Endothelial cell of umbilical vein (primary cell): Measurements from ENCODE around the gene UBE2Q2. TPM values are rescaled to one million over a fixed set of nuclear protein-coding genes. Genes with fewer than 3 reads are reported as not detected.
A peak's percentile ranks its signal among the peaks of the same experiment; 100 is the strongest.

ENCODE experiments used
- BruUV-seq: library from RNA; stranded (reverse); fragments of 400-500 nt; replicated peaks from 2 replicates; lab custom pipeline; 2021; lab: Mats Ljungman, UMichigan
- CTCF ChIA-PET: fragments of 300-600, 350-600 bp; sonication (Branson Sonifier 250); formaldehyde crosslinking; loops from one replicate; lab custom pipeline; 2021; ENCODE audit warnings: antibody characterized with exemption, inconsistent platforms; lab: Charles Lee
- POLR2A ChIA-PET: fragments of 300-600, 350-600 bp; sonication (Branson Sonifier 250); formaldehyde crosslinking; loops from one replicate; lab custom pipeline; 2021; ENCODE audit warnings: antibody characterized with exemption, inconsistent platforms; lab: Charles Lee
- DNase-seq: peaks from one replicate; pipeline ENCODE4 v3.0.0-alpha.2; 2011; ENCODE audit warnings: low read depth, low spot score
- FAIRE-seq: peaks from 2 replicates; lab custom pipeline; 2011; peaks lifted over from hg19 to GRCh38; lab: Jason Lieb, UNC
- H2AFZ ChIP-seq: 2 replicates; pipeline ENCODE4 v1.6.0; 2012; ENCODE audit warnings: low read depth, low read length, control low read depth, inconsistent platforms
- H3K27ac ChIP-seq: 2 replicates; pipeline ENCODE4 v1.5.1; 2011; ENCODE audit warnings: low read depth, mild to moderate bottlenecking, control low read depth, low read length, moderate library complexity; ENCODE audit not compliant: insufficient read depth
- H3K27me3 ChIP-seq, 2 experiments: 2 replicates each; pipeline versions ENCODE4 v1.6.0 to v1.6.1; 2011; ENCODE audit warnings: low read length in 2 of 2, mixed read lengths in 1 of 2; ENCODE audit not compliant: control insufficient read depth in 2 of 2, insufficient read depth in 2 of 2
- H3K36me3 ChIP-seq, 2 experiments: 2 replicates in 1 of 2; 3 replicates in 1 of 2; pipeline ENCODE4 v1.5.1; 2011; ENCODE audit warnings: low read length in 2 of 2, mild to moderate bottlenecking in 1 of 2, moderate library complexity in 1 of 2; ENCODE audit not compliant: control insufficient read depth in 2 of 2, insufficient read depth in 2 of 2; ENCODE audit errors: extremely low read depth in 1 of 2
- H3K4me1 ChIP-seq: 3 replicates; pipeline ENCODE4 v1.5.1; 2011; ENCODE audit warnings: mild to moderate bottlenecking, low read length; ENCODE audit not compliant: control insufficient read depth, insufficient read depth; ENCODE audit errors: extremely low read depth
- H3K4me2 ChIP-seq: 2 replicates; pipeline ENCODE4 v1.6.1; 2011; ENCODE audit warnings: low read length, control low read depth, mixed read lengths; ENCODE audit not compliant: insufficient read depth
- H3K4me3 ChIP-seq, 3 experiments: fragments of 200-600 bp in 1 of 3; sonication (generic), shearing (Covaris generic) in 1 of 3; replicated peaks in 1 of 3; 2 replicates each; pipeline ENCODE4 v1.5.1; 2011 to 2016; ENCODE audit warnings: control low read depth in 3 of 3, low read length in 3 of 3, mild to moderate bottlenecking in 2 of 3, inconsistent platforms in 1 of 3, low read depth in 1 of 3, moderate library complexity in 1 of 3; ENCODE audit not compliant: insufficient read depth in 1 of 3
- H3K79me2 ChIP-seq: 2 replicates; pipeline ENCODE4 v1.6.0; 2012; ENCODE audit warnings: low read length, inconsistent platforms; ENCODE audit not compliant: control insufficient read depth, insufficient read depth
- H3K9ac ChIP-seq: replicated peaks from 2 replicates; pipeline ENCODE3; 2011; ENCODE audit warnings: low read length, control low read depth; ENCODE audit not compliant: insufficient read depth; ENCODE audit errors: extremely low read depth
- H3K9me1 ChIP-seq: replicated peaks from 3 replicates; pipeline ENCODE4 v1.6.0; 2011; ENCODE audit warnings: mild to moderate bottlenecking, low read length; ENCODE audit not compliant: control insufficient read depth, insufficient read depth; ENCODE audit errors: extremely low read depth
- H3K9me3 ChIP-seq: replicated peaks from 2 replicates; pipeline ENCODE4 v1.5.1; 2012; ENCODE audit warnings: low read length, inconsistent platforms; ENCODE audit not compliant: control insufficient read depth, insufficient read depth
- H4K20me1 ChIP-seq: replicated peaks from 2 replicates; pipeline ENCODE3; 2011; ENCODE audit warnings: mild to moderate bottlenecking, low read length; ENCODE audit not compliant: control insufficient read depth, insufficient read depth; ENCODE audit errors: extremely low read depth
- EZH2 ChIP-seq: IDR thresholded peaks from 2 replicates; pipeline ENCODE4 v1.6.1; 2012; ENCODE audit warnings: borderline replicate concordance, low read depth, mild to moderate bottlenecking, moderate library complexity, low read length, inconsistent platforms; ENCODE audit not compliant: severe bottlenecking
- POLR2A ChIP-seq: IDR thresholded peaks from 2 replicates; pipeline ENCODE4 v1.6.1; 2012; ENCODE audit warnings: low read depth, mild to moderate bottlenecking, control low read depth, low read length
- dilution Hi-C: fragments of 300-500 bp; cut with MboI; formaldehyde crosslinking; loops from one replicate; pipeline ENCODE4 v1.15.0; 2019; ENCODE audit warnings: low sequenced_read_pairs; ENCODE audit not compliant: extremely low pct_ligation_motif_present
- intact Hi-C: fragments of 100-400 bp; cut with micrococcal nuclease; formaldehyde crosslinking; loops from one replicate; pipeline ENCODE4 v1.10.0; 2022
- polyA plus RNA-seq, 4 experiments: library from polyadenylated mRNA; depleted of rRNA in 3 of 4; stranded (reverse) in 3 of 4; unstranded in 1 of 4; fragments of >200 nt; gene quantifications; 2 replicates each; pipeline versions ENCODE4 v1.2.1 to v1.2.3, GENCODE V29; 2011 to 2012; ENCODE audit warnings: missing spikeins in 1 of 4
- total RNA-seq: library from RNA; stranded (reverse); gene quantifications from 2 replicates; pipeline ENCODE4 v1.2.3, GENCODE V29; 2021
- TF ChIP-seq, protein P1 (sequence below), 2 donors: IDR thresholded peaks; 1 replicate in 1 of 2; 2 replicates in 1 of 2; pipeline ENCODE4 v1.5.1; 2011; ENCODE audit warnings: low read length in 2 of 2, mild to moderate bottlenecking in 2 of 2, moderate library complexity in 2 of 2, control low read depth in 1 of 2, inconsistent platforms in 1 of 2, low read depth in 1 of 2; ENCODE audit not compliant: insufficient read depth in 1 of 2; ENCODE audit errors: extremely low read depth in 1 of 2

Gene UBE2Q2
- total and polyA plus RNA-seq, 2 donors (not counting 3 experiments of a cell fraction or from before 2014, with no cell fraction given): 12.9 to 32.8 TPM

DNA sequence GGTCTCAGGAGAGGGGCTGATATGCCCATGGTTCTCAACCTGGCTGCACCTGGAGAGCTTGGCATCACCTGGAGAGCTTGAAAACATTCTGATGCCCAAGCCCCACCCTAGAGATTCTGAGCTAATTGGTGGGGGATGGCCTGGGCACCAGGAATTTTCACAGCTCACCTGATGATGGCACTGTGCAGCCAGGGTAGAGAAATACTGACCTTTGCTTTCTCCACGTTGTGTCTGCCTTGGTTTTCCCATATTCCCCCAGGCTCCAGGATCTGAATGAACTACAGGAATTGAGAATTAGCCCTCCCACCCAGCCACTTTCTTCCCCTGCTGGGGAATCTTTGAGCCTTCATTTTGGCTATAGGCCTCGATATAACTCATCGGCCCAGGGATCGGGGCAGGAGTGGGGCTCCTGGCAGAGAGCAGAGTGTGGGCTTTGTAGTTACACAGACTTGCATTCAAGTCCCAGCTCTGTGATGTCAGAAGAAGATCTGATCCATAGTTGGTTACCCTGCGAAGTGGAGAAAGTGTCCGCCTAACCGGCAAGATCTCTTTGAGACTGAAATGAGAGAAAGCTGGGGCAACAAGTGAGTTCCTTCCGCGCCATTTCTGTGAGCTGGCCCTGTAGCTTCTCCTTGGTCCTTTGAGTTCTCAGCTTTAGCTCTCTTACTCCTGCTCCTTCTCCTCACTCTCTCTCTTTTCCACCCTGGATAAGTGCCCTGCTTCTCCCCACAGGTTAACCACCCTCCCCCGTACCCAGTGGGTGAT lies 33.1 kb upstream of the UBE2Q2 start:
- intact Hi-C loops: loop anchor here (1.0 to 10.0 kb wide), 3 partner anchors 111 to 445 kb away; partner anchors contain the start of gene MAN2C1
- H3K9ac ChIP-seq: no peak overlapping the region
- peaks cover 10 to 18% of the 10 kb centered on the region in 2 experiments for H3K27me3 ChIP-seq
- ChIA-PET POLR2A (no interaction called here), CTCF (interaction anchor here (0.6 to 4.1 kb wide), 29 partner anchors 9 to 342 kb away, joined by 3 to 80 read pairs (median 5); partner anchors contain the start of genes FBXO22 and TMEM266)
- no peaks in the 10 kb centered on the region for H3K4me1 ChIP-seq
- no peaks in the 10 kb centered on the region for H3K79me2 ChIP-seq
- BruUV-seq: no TSS peak
- H2AFZ ChIP-seq: no peak overlapping the region
- DNase-seq: peak; percentile 37
- no peak overlapping the region for H3K4me2 ChIP-seq
- TF ChIP-seq, protein P1, sequence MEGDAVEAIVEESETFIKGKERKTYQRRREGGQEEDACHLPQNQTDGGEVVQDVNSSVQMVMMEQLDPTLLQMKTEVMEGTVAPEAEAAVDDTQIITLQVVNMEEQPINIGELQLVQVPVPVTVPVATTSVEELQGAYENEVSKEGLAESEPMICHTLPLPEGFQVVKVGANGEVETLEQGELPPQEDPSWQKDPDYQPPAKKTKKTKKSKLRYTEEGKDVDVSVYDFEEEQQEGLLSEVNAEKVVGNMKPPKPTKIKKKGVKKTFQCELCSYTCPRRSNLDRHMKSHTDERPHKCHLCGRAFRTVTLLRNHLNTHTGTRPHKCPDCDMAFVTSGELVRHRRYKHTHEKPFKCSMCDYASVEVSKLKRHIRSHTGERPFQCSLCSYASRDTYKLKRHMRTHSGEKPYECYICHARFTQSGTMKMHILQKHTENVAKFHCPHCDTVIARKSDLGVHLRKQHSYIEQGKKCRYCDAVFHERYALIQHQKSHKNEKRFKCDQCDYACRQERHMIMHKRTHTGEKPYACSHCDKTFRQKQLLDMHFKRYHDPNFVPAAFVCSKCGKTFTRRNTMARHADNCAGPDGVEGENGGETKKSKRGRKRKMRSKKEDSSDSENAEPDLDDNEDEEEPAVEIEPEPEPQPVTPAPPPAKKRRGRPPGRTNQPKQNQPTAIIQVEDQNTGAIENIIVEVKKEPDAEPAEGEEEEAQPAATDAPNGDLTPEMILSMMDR (IDR thresholded peaks at IDR 0.05; ENCODE audit: extremely low read depth in 1 of 2, insufficient read depth in 1 of 2, low read depth in 1 of 2, low read length in 2 of 2): peak; percentile 32 to 35
- TF ChIP-seq POLR2A (no peak), EZH2 (no peak)
- no peak overlapping the region for H3K4me3 ChIP-seq
- no peaks in the 10 kb centered on the region for H3K36me3 ChIP-seq
- no peak overlapping the region for H3K27ac ChIP-seq
- dilution Hi-C loops: no loop called here
- no peaks in the 10 kb centered on the region for H4K20me1 ChIP-seq
- no peaks in the 10 kb centered on the region for H3K9me3 ChIP-seq
- peak; percentile 74 for FAIRE-seq
- H3K9me1 ChIP-seq: no peaks in the 10 kb centered on the region
